K562 (cell line): ENCODE data around the gene FAM114A2. TPM values are rescaled to one million over a fixed set of nuclear protein-coding genes. Genes with fewer than 3 reads are reported as not detected.

Source experiments
- CBFA2T3 ChIP-seq: fragments of 450-650 bp; IDR thresholded peaks from 2 replicates; pipeline ENCODE4 v1.6.1; 2017
- CBX3 ChIP-seq, 2 experiments: IDR thresholded peaks; 1 replicate in 1 of 2; 2 replicates in 1 of 2; pipeline ENCODE4 v1.6.1; 2012; ENCODE audit warnings: inconsistent platforms in 2 of 2, low read length in 2 of 2, borderline replicate concordance in 1 of 2, control low read depth in 1 of 2
- CEBPG ChIP-seq, 3 experiments: fragments of 200-800 bp in 1 of 3; sonication (Bioruptor generic) in 1 of 3; sonication (generic) in 1 of 3; formaldehyde crosslinking in 1 of 3; IDR thresholded peaks in 2 of 3; conservative IDR thresholded peaks in 1 of 3; 2 replicates each; pipeline versions ENCODE4 v1.6.1 to v1.8.0; 2016 to 2022; ENCODE audit warnings: missing compliant biosample characterization in 2 of 3, missing genetic modification characterization in 2 of 3, mild to moderate bottlenecking in 1 of 3, missing genetic modification reagents in 1 of 3
- CREB1 ChIP-seq, 2 experiments: sonication (generic) in 1 of 2; formaldehyde crosslinking in 1 of 2; IDR thresholded peaks; 2 replicates each; pipeline versions ENCODE4 v1.6.1 to v1.8.0; 2012 to 2022; ENCODE audit warnings: inconsistent platforms in 1 of 2, mild to moderate bottlenecking in 1 of 2, missing genetic modification reagents in 1 of 2, moderate library complexity in 1 of 2
- CTBP1 ChIP-seq: fragments of 450-650 bp; IDR thresholded peaks from 2 replicates; pipeline ENCODE4 v1.6.1; 2016; ENCODE audit warnings: borderline replicate concordance
- FOXK2 ChIP-seq, 2 experiments: fragments of 450-650 bp; IDR thresholded peaks in 1 of 2; conservative IDR thresholded peaks in 1 of 2; 2 replicates each; pipeline ENCODE4 v1.6.1; 2016; ENCODE audit warnings: low read depth in 2 of 2, mild to moderate bottlenecking in 1 of 2
- HLTF ChIP-seq: fragments of 450-650 bp; IDR thresholded peaks from 2 replicates; pipeline ENCODE4 v1.6.1; 2016
- HNRNPH1 ChIP-seq: fragments of 200-400 bp; formaldehyde crosslinking; optimal IDR thresholded peaks from 2 replicates; pipeline ENCODE3; 2017; ENCODE audit warnings: low read depth, mild to moderate bottlenecking, low read length, moderate library complexity
- KLF10 ChIP-seq: fragments of 250-450 bp; sonication (Bioruptor Pico); IDR thresholded peaks from 2 replicates; pipeline ENCODE4 v1.6.1; 2021; ENCODE audit warnings: matching md5 sums
- MAX ChIP-seq: sonication (generic); formaldehyde crosslinking; IDR thresholded peaks from 2 replicates; pipeline ENCODE4 v1.9.0; 2022; ENCODE audit warnings: mild to moderate bottlenecking, missing genetic modification reagents
- NKRF ChIP-seq: fragments of 450-650 bp; IDR thresholded peaks from 2 replicates; pipeline ENCODE4 v1.6.1; 2016; ENCODE audit warnings: borderline replicate concordance
- SAFB2 ChIP-seq: fragments of 200-400 bp; formaldehyde crosslinking; IDR thresholded peaks from 2 replicates; pipeline ENCODE4 v1.6.1; 2018; ENCODE audit warnings: borderline replicate concordance, low read length, low read depth, moderate library complexity; ENCODE audit not compliant: severe bottlenecking
- SREBF1 ChIP-seq: fragments of 150-350 bp; IDR thresholded peaks from 2 replicates; pipeline ENCODE4 v1.6.1; 2014; ENCODE audit warnings: antibody characterized with exemption, low read depth, low read length, borderline replicate concordance
- TARDBP ChIP-seq: fragments of 450-650 bp; IDR thresholded peaks from 2 replicates; pipeline ENCODE4 v1.6.1; 2016
- TCF3 ChIP-seq: sonication (generic); formaldehyde crosslinking; IDR thresholded peaks from 2 replicates; pipeline ENCODE4 v1.4.0; 2020; ENCODE audit warnings: mild to moderate bottlenecking, missing genetic modification reagents
- TGIF2 ChIP-seq: sonication (generic); formaldehyde crosslinking; IDR thresholded peaks from 2 replicates; pipeline ENCODE4 v1.8.1; 2022; ENCODE audit warnings: mild to moderate bottlenecking, missing genetic modification reagents, moderate library complexity
- ZNF583 ChIP-seq: fragments of 250-450 bp; sonication (Bioruptor Pico); IDR thresholded peaks from 2 replicates; pipeline ENCODE4 v1.4.0; 2020
- ZNF586 ChIP-seq: fragments of 450-650 bp; formaldehyde crosslinking; conservative IDR thresholded peaks from 2 replicates; pipeline ENCODE4 v1.4.0; 2020; ENCODE audit warnings: mild to moderate bottlenecking, moderate library complexity
- polyA plus RNA-seq, 8 experiments: library from polyadenylated mRNA; depleted of rRNA in 4 of 8; stranded (reverse) in 5 of 8; unstranded in 3 of 8; fragments of >200 nt; fragmentation: Nextera tagmentation in 2 of 8; fragmentation: Illumina TruSeq in 1 of 8; extraction: Ambion mirVana in 2 of 8; extraction: Trizol in 1 of 8; gene quantifications; 2 replicates each; pipeline versions ENCODE4 v1.2.1 to v1.2.3, GENCODE V29; 2011 to 2014; ENCODE audit warnings: inconsistent platforms in 1 of 8, missing spikeins in 1 of 8
- total RNA-seq, 7 experiments: library from RNA; depleted of rRNA in 6 of 7; stranded (reverse); fragments of >200 nt in 6 of 7; fragmentation: Illumina TruSeq in 2 of 7; extraction: Trizol in 2 of 7; gene quantifications; 2 replicates each; pipeline versions ENCODE4 v1.2.1 to v1.2.3, GENCODE V29; 2011 to 2021; ENCODE audit warnings: low replicate concordance in 1 of 7
- TF ChIP-seq, protein P1 (sequence below): sonication (generic); formaldehyde crosslinking; IDR thresholded peaks from 2 replicates; pipeline ENCODE4 v1.8.0; 2022; ENCODE audit warnings: missing genetic modification reagents, mild to moderate bottlenecking, borderline replicate concordance
- TF ChIP-seq, protein P2 (sequence below): sonication (generic); formaldehyde crosslinking; IDR thresholded peaks from 2 replicates; pipeline ENCODE4 v1.8.0; 2022; ENCODE audit warnings: mild to moderate bottlenecking, low read depth, missing genetic modification reagents

The FAM114A2 gene
- total and polyA plus RNA-seq, 9 of the 15 experiments (the other 6 are each of a cell fraction or from before 2014, with no cell fraction given), result 14.4 to 28.1 (median 21.2) TPM

GRCh38 chr5:154038707-154039457, at the start of gene FAM114A2, which contains the start of gene MFAP3 (continued):
- no peak for TF ChIP-seq SAFB2
- peak; percentile 28; the same call in 1 of the 2 replicates for TF ChIP-seq TCF3 (CRISPR knock-in tag)
- peak; percentile 59 for TF ChIP-seq CREB1 (IDR thresholded peaks at IDR 0.05)
- TF ChIP-seq CREB1 (CRISPR knock-in tag; IDR thresholded peaks at IDR 0.05), result no peak; the same call in 1 of the 2 replicates
- TF ChIP-seq, protein P1, sequence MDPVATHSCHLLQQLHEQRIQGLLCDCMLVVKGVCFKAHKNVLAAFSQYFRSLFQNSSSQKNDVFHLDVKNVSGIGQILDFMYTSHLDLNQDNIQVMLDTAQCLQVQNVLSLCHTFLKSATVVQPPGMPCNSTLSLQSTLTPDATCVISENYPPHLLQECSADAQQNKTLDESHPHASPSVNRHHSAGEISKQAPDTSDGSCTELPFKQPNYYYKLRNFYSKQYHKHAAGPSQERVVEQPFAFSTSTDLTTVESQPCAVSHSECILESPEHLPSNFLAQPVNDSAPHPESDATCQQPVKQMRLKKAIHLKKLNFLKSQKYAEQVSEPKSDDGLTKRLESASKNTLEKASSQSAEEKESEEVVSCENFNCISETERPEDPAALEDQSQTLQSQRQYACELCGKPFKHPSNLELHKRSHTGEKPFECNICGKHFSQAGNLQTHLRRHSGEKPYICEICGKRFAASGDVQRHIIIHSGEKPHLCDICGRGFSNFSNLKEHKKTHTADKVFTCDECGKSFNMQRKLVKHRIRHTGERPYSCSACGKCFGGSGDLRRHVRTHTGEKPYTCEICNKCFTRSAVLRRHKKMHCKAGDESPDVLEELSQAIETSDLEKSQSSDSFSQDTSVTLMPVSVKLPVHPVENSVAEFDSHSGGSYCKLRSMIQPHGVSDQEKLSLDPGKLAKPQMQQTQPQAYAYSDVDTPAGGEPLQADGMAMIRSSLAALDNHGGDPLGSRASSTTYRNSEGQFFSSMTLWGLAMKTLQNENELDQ, result peak; percentile 53; the same call in 1 of the 2 replicates
- no peak for TF ChIP-seq TGIF2
- TF ChIP-seq, protein P2, sequence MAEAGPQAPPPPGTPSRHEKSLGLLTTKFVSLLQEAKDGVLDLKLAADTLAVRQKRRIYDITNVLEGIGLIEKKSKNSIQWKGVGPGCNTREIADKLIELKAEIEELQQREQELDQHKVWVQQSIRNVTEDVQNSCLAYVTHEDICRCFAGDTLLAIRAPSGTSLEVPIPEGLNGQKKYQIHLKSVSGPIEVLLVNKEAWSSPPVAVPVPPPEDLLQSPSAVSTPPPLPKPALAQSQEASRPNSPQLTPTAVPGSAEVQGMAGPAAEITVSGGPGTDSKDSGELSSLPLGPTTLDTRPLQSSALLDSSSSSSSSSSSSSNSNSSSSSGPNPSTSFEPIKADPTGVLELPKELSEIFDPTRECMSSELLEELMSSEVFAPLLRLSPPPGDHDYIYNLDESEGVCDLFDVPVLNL (CRISPR knock-in tag), result no peak
- peak; percentile 79 for TF ChIP-seq MAX (CRISPR knock-in tag)
- no peak for TF ChIP-seq ZNF586 (CRISPR knock-in tag)
- TF ChIP-seq HLTF, result 0 out of 2 replicates have a peak, but pooled peaks have one; percentile 31
- TF ChIP-seq KLF10, result no peak
- no peak for TF ChIP-seq CBFA2T3
- TF ChIP-seq HNRNPH1, result no peak
- TF ChIP-seq CBX3 (IDR thresholded peaks at IDR 0.05; ENCODE audit: borderline replicate concordance in 1 of 2, low read length in 2 of 2), result peak in 1 of 2 experiments; percentile 65; a peak in 1 of 3 replicates
- no peak for TF ChIP-seq TARDBP
- peak; percentile 82 for TF ChIP-seq CTBP1
- TF ChIP-seq CEBPG (CRISPR knock-in tag; IDR thresholded peaks at IDR 0.05), result no peak
- no peak for TF ChIP-seq CEBPG (tag; conservative IDR thresholded peaks at IDR 0.05 in 1 of 2, IDR thresholded peaks at IDR 0.05 in 1 of 2)
- peak; percentile 76; the same call in 1 of the 2 replicates for TF ChIP-seq NKRF
- TF ChIP-seq SREBF1, result 0 out of 2 replicates have a peak, but pooled peaks have one; percentile 34
- TF ChIP-seq ZNF583 (CRISPR knock-in tag), result 0 out of 2 replicates have a peak, but pooled peaks have one; percentile 12
- TF ChIP-seq FOXK2 (conservative IDR thresholded peaks at IDR 0.05 in 1 of 2, IDR thresholded peaks at IDR 0.05 in 1 of 2; ENCODE audit: low read depth in 2 of 2), result peak; percentile 28 to 75; a peak in 1 of 4 replicates
